SH-SY5Y (cell line): Measurements from ENCODE around the gene WDR91.

Experiments
- GATA2 ChIP-seq: IDR thresholded peaks from 2 replicates; pipeline ENCODE4 v1.6.1; 2011; ENCODE audit warnings: mild to moderate bottlenecking, low read depth, low read length
- GATA3 ChIP-seq: IDR thresholded peaks from 2 replicates; pipeline ENCODE4 v1.6.1; 2011; ENCODE audit warnings: low read depth, mild to moderate bottlenecking, low read length, moderate library complexity

DNA sequence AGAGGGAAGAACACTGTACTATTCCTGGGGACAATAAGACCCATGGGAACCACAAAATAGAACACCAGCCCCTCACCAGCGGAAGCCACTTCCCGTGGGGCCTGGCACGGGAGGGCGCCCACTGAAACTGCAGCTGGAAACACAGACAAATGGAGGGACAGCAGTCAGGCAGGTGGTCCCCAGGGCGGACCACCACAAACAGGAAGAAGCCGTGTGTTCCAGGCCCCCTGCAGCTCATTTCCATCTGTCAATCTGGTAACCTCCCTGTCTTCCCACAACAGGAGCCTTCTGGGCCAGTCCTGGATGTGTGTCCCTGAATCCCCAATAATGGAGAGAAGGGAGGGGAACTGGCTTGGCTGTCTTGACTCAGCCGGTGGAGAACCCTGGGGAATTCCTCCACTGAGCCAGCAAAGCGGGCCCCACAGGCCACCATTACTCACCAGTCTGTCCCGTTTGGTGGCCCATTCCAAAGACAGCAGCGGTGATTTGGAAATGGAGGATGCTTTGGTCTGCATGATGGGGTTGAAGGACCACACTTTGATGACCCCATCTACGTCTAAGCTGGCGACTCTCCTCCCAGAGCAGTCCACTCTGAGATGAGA is 16.7 kb downstream of the WDR91 start:
- TF ChIP-seq GATA2 (no peak), GATA3 (no peak)
